PC-9 (cell line): Measurements from ENCODE around the gene ZNF692. TPM values are rescaled to one million over a fixed set of nuclear protein-coding genes. Genes with fewer than 3 reads are reported as not detected.
"Not testable (repeated sequence)": the region's sequence is repeated elsewhere in the genome, so short reads cannot be mapped to it uniquely, and the experiment has no call there.

Experiments
- BruUV-seq: library from RNA; stranded (reverse); fragments of 400-500 nt; replicated peaks from 2 replicates; lab custom pipeline; 2021; lab: Mats Ljungman, UMichigan
- CTCF ChIA-PET: fragments of 300-600 bp; sonication (Branson Sonifier 250); formaldehyde crosslinking; loops from one replicate; lab custom pipeline; 2022; ENCODE audit warnings: antibody characterized with exemption; lab: Charles Lee
- POLR2A ChIA-PET: fragments of 300-600 bp; sonication (Branson Sonifier 250); formaldehyde crosslinking; loops from one replicate; lab custom pipeline; 2022; ENCODE audit warnings: antibody characterized with exemption; ENCODE audit not compliant: unreplicated experiment; lab: Charles Lee
- DNase-seq, 2 experiments: peaks; one replicate each; pipeline versions ENCODE4 v3.0.0 to v3.0.0-alpha.2; 2015 to 2022; ENCODE audit warnings: mixed read lengths in 1 of 2
- H2AFZ ChIP-seq: fragments of 200-600 bp; sonication (generic); 2 replicates; pipeline ENCODE4 v1.8.1; 2017; ENCODE audit warnings: antibody characterized with exemption
- H3F3A ChIP-seq: fragments of 200-600 bp; sonication (generic); 2 replicates; pipeline ENCODE4 v1.8.1; 2017; ENCODE audit warnings: antibody characterized with exemption, mild to moderate bottlenecking, low read depth; ENCODE audit not compliant: insufficient read depth
- H3K27ac ChIP-seq: fragments of 200-600 bp; sonication (generic); 2 replicates; pipeline ENCODE4 v1.6.1; 2016; ENCODE audit warnings: mixed run types
- H3K27me3 ChIP-seq: fragments of 200-600 bp; sonication (generic); 2 replicates; pipeline ENCODE4 v1.6.1; 2016; ENCODE audit warnings: low read depth, mixed run types; ENCODE audit not compliant: insufficient read depth
- H3K36me3 ChIP-seq: fragments of 200-600 bp; sonication (generic); 2 replicates; pipeline ENCODE4 v1.6.1; 2016; ENCODE audit warnings: low read depth, mixed run types
- H3K4me1 ChIP-seq: fragments of 200-600 bp; sonication (generic); replicated peaks from 2 replicates; pipeline ENCODE4 v1.6.1; 2016; ENCODE audit warnings: mixed run types; ENCODE audit not compliant: insufficient read depth
- H3K4me2 ChIP-seq: fragments of 200-600 bp; sonication (generic); 2 replicates; pipeline ENCODE4 v1.6.1; 2017; ENCODE audit warnings: mixed run types
- H3K4me3 ChIP-seq: fragments of 200-600 bp; sonication (generic); 2 replicates; pipeline ENCODE4 v1.6.1; 2016; ENCODE audit warnings: mixed run types
- H3K79me2 ChIP-seq: fragments of 200-600 bp; sonication (generic); 2 replicates; pipeline ENCODE4 v1.6.1; 2017; ENCODE audit warnings: low read depth, mixed run types
- H3K9me2 ChIP-seq: fragments of 200-600 bp; sonication (generic); 2 replicates; pipeline ENCODE4 v1.8.1; 2017; ENCODE audit warnings: mild to moderate bottlenecking; ENCODE audit not compliant: insufficient read depth
- H3K9me3 ChIP-seq: fragments of 200-600 bp; sonication (generic); 2 replicates; pipeline ENCODE4 v1.8.1; 2016; ENCODE audit warnings: low read depth; ENCODE audit not compliant: insufficient read depth
- H4K20me1 ChIP-seq: fragments of 200-600 bp; sonication (generic); 2 replicates; pipeline ENCODE4 v1.8.1; 2017; ENCODE audit not compliant: insufficient read depth
- CTCF ChIP-seq: fragments of 200-600 bp; sonication (generic); conservative IDR thresholded peaks from 2 replicates; pipeline ENCODE4 v1.6.1; 2017; ENCODE audit warnings: mixed run types, antibody characterized with exemption, mild to moderate bottlenecking, moderate library complexity
- EZH2 ChIP-seq: fragments of 200-600 bp; sonication (generic); IDR thresholded peaks from 2 replicates; pipeline ENCODE4 v1.8.0; 2017; ENCODE audit warnings: antibody characterized with exemption, low read depth
- intact Hi-C: fragments of 100-400 bp; cut with micrococcal nuclease; formaldehyde crosslinking; loops from one replicate; pipeline ENCODE4 v1.10.0; 2022; ENCODE audit not compliant: unreplicated experiment
- total RNA-seq: library from RNA; stranded (reverse); gene quantifications from 2 replicates; pipeline ENCODE4 v1.2.3, GENCODE V29; 2021

Gene ZNF692
- total RNA-seq, 1 experiment from 2014 or later = 46.6 TPM

GRCh38 chr1:248804771-248805681 lies 53.9 kb downstream of the ZNF692 start:
- no peaks in the 10 kb centered on the region for H3K9me2 ChIP-seq
- H3K4me3 ChIP-seq = no peak overlapping the region
- H3K36me3 ChIP-seq = no peaks in the 10 kb centered on the region
- no peaks in the 10 kb centered on the region for H3K4me1 ChIP-seq
- no peak for DNase-seq
- H2AFZ ChIP-seq = no peak overlapping the region
- TF ChIP-seq EZH2 (no peak), CTCF (no peak)
- H3K9me3 ChIP-seq = no peaks in the 10 kb centered on the region
- intact Hi-C loops = no loop called here
- H3K4me2 ChIP-seq = no peak overlapping the region
- ChIA-PET CTCF (no interaction called here), POLR2A (interaction anchor here (1.0 kb wide), 1 partner anchor 21 kb away, joined by 9 read pairs; the partner anchor contains the start of gene SH3BP5L)
- no TSS peak for BruUV-seq
- H3K27me3 ChIP-seq = peaks cover 26% of the 10 kb centered on the region; the same call in 1 of the 2 replicates
- no peaks in the 10 kb centered on the region for H3F3A ChIP-seq
- no peaks in the 10 kb centered on the region for H4K20me1 ChIP-seq
- H3K79me2 ChIP-seq = no peaks in the 10 kb centered on the region
- H3K27ac ChIP-seq = no peak overlapping the region

GRCh38 chr1:248803501-248803900 lies 55.4 kb downstream of the ZNF692 start:
- H3K27ac ChIP-seq, intact Hi-C loops, H3F3A ChIP-seq, DNase-seq, H3K36me3 ChIP-seq, BruUV-seq, H2AFZ ChIP-seq, H3K4me2 ChIP-seq, POLR2A ChIA-PET, H3K4me3 ChIP-seq, H3K9me3 ChIP-seq, H3K4me1 ChIP-seq, H3K9me2 ChIP-seq, H4K20me1 ChIP-seq, CTCF ChIA-PET, H3K79me2 ChIP-seq: not testable (repeated sequence)
- H3K27me3 ChIP-seq = peaks cover 35% of the 10 kb centered on the region; the same call in 1 of the 2 replicates

GRCh38 chr1:248802454-248802853 lies 56.4 kb downstream of the ZNF692 start:
- Histone ChIP-seq H3K9me3 (no peaks in the 10 kb centered on the region), H3K27ac (no peak overlapping the region), H3K79me2 (no peaks in the 10 kb centered on the region), H3K4me2 (no peak overlapping the region), H3K9me2 (no peaks in the 10 kb centered on the region), H3K36me3 (no peaks in the 10 kb centered on the region), H3K4me3 (no peak overlapping the region), H3F3A (no peaks in the 10 kb centered on the region), H4K20me1 (no peaks in the 10 kb centered on the region), H3K27me3 (peaks cover 46% of the 10 kb centered on the region; the same call in 1 of the 2 replicates), H2AFZ (no peak overlapping the region), H3K4me1 (no peaks in the 10 kb centered on the region)
- CTCF ChIA-PET = no interaction called here
- POLR2A ChIA-PET = no interaction called here
- TF ChIP-seq CTCF (no peak), EZH2 (no peak)
- no TSS peak for BruUV-seq
- intact Hi-C loops = no loop called here
- DNase-seq = no peak
